Measurements from ENCODE around the gene EXT2. TPM values are rescaled to one million over a fixed set of nuclear protein-coding genes. Genes with fewer than 3 reads are reported as not detected.

EXT2 gene
- total RNA-seq, 1 donor, result 44.0 TPM

GRCh38 chr11:44288133-44288526 lies 192.7 kb downstream of the EXT2 start:
- Histone ChIP-seq H3K9me3 (ENCODE audit: low read depth, low read length) (no peaks in the 10 kb centered on the region), H3K4me1 (ENCODE audit: insufficient read depth, low read length) (no peaks in the 10 kb centered on the region), H3K27me3 (ENCODE audit: insufficient read depth, low read length) (no peaks in the 10 kb centered on the region), H3K4me3 (ENCODE audit: low read length) (no peak overlapping the region)

GRCh38 chr11:44290208-44290607 lies 194.7 kb downstream of the EXT2 start:
- H3K4me3 ChIP-seq (ENCODE audit: low read length), result no peak overlapping the region
- H3K27me3 ChIP-seq (ENCODE audit: insufficient read depth, low read length), result no peaks in the 10 kb centered on the region
- no peaks in the 10 kb centered on the region for H3K9me3 ChIP-seq (ENCODE audit: low read depth, low read length)
- H3K4me1 ChIP-seq (ENCODE audit: insufficient read depth, low read length), result no peaks in the 10 kb centered on the region

Other genes with a start within 250 kb of the EXT2 start
- gene ALKBH3, start 214.8 kb upstream of the EXT2 start, total RNA-seq, result 20.0 TPM
- 5.7 TPM for gene C11orf96, start 153.0 kb upstream of the EXT2 start, total RNA-seq
- 0.10 TPM for gene ACCSL, start 47.7 kb upstream of the EXT2 start, total RNA-seq
- 4.8 TPM for gene ACCS, start 29.4 kb upstream of the EXT2 start, total RNA-seq
- gene ALX4, start 214.5 kb downstream of the EXT2 start, total RNA-seq, result not detected